GM19240 (cell line): Measurements from ENCODE around the gene SDK2.

Experiments used
- DNase-seq: peaks from one replicate; pipeline ENCODE4 v3.0.0; 2011; ENCODE audit warnings: low spot score; ENCODE audit not compliant: insufficient read length

Gene SDK2

DNA sequence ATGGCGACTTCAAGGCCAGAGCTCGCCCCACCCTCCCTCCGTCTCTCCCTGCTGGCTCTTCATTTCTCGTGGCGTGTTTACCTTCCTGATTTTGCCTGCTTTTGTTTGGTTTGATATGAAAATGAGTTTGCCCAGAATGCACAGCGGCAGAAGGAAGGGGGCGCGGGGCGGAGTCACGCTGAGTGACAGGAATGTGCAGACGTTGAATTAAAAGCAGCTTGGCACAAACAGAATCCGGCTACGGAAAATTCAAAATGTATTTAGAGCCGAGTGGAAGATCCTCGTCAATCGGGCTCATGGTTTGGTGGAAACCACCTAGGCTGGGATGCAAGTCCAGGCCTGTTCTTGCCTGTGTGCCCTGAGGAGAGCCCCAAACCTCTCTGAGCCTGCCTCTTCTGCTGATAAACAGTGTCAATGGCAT lies 102.7 kb downstream of the SDK2 start:
- DNase-seq = no peak

DNA sequence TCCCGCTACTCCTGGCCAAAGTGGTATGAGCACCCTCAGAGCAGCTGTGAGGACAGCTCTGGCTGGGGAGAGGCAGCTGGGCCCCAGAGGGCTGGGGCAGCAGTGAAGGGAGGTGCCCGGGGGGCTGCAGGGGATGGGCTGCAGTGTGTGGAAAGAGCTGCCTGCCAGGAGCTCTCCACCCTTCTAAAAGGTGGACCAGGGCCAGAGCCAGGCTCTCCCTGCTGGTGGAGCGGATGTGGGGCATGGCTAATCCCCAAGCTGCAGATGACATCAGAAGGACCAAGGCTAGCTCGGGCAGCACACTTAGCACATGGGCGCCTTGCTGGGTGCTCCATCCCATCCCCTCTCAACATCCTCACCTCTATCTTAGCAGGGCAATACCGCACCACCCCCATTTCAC lies 103.1 kb downstream of the SDK2 start:
- no peak for DNase-seq

DNA sequence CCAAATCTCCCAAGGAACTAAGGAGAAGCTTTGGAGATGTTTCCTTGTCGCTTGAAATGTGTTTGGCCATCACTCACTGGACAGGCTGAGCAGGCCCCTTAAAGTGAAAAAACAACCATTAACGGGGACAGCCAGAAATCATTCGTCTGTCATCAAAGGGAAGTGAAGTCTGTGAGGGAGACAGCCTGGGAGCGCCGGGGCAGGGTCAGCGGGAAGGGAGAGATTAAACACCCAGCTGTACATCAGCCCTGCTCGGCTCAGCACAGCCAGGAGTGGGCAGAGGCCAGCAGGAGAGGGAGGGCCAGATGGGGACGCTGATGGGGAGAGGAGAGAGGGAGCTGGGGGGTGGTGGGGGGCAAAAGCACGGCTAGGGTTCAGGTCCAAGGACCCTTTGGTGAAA lies 105.1 kb downstream of the SDK2 start:
- DNase-seq = no peak

DNA sequence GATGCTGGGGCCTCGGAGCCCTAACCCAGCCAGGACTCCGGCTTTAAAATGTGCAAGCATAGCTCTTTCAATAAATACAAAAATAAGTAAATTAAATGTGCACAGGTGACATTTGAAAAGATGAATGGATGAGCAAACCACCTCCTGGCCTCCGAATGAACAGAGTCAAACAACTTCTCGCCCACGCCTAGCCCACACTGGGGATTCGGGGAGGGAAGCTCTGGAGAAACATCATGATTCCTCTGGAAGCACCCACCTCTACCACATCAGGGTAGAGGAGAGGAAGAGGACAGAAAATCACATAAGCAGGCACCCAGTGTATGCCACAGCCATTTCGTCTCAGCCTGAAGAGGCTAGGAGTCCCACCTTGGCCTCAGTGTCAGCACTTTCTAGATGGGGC lies 105.8 kb downstream of the SDK2 start:
- no peak for DNase-seq

DNA sequence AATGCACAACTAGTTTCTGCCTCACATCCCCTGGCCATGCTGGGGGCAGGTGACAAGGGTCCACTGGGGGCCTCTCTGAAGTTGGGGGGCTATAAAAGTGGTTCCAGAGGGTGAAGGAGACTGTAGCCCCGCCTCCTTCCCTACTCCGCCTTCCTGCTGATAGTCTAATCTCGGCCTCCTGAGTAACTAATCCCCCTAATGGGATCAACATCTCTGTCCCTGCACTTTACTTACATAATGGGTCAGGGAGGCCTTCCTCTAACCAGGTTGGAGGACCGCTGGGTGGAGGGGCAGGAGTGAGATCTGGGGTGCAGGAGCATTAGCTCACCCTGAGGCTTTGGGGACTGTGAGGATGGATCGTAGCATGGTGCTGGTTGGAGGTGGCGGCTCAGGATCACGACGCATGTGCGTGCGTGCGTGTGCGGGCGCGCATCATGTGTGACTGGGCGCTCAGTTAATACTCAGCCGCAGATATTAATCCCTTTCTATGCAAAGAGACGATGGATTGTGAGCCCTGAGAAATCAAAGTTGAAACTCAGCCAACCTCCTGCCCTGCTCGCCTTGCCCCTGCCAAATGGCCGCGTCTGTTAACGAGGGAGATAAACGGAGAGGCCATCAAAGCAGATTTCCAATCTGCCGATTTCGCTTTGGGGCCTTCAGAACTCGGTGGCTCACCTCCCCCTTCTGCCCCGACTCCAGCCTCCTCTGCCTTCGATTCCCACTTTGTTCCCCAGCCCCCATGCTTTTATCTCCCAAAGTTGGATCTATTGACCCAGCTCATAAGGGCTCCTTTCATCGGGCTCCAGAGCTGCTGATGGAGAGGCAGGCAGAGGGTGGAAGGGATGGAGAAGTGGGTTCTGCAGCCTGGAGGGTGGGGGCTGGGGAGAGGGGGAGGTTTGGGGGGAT lies 107.3 kb downstream of the SDK2 start:
- no peak for DNase-seq

DNA sequence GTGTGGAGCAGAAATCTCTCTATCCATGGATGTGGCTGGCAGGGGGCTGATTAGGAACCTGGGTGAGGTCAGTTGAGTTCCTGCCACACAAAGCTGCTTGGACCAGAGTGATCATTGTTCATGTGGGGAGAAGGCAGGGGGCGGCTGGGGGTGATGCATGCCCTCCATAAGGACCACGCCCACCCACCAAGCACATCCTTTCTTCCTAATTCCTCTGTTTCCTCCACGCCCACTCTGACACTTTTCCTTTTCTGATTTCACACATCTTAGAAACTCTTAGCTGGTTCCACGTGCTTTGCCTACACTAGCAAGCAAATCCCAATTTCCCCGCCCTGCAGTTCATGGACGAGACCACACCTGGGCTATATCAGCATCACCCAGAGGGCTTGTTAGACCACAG lies 108.5 kb downstream of the SDK2 start:
- no peak for DNase-seq

DNA sequence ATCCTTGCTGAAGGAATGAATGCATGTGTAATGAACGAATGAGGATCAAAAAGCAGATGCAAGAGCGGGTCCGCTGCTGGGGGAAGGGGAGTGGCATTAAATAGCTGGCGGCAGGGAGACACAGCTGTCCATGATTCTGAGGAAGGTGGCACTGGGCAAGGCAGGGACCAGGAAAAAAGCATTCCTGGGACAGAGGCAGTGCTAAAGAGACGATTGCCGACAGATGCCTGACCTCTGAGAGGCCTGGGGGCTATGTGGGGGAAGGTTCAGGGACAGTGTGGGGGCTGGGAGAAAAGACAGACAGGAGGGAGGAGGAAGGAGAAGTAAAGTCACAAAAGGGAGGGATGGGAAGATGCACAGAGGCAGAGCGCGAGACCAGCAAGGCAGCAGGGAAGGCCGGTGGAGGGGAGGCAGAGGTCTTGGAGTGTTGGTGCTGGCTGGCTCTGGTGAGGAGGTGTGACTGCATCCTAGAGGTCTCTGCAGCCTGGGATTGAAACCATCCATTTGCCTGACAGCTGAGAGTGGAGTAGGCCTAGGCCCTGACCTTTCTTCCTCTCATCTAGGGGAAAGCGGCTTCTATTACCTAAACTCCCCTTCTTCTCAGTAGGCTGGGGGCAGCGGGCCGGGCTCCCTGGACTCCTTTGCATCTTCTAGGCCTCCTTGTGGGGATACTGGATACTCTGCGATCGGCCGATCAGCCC lies 109.9 kb downstream of the SDK2 start:
- DNase-seq = no peak

DNA sequence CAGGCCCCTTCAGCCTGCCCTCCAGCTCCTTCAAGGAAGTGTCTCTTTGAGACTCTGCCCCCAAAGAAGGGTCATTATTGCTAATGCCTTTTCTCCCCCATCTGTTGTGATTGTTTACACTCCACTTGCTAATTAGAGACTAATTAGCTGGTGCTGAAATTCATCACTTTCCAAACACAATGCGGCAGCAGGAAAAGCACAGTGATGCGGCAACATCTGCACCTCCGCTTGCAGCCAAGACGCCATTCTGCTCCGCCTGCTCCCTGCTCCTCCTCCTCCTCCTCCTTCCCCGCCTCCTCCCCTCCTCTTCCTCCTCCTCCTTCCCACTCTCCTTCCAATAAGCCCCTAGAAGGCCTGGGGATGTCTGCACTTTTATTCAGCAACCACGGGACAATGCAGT lies 110.5 kb downstream of the SDK2 start:
- DNase-seq = no peak

DNA sequence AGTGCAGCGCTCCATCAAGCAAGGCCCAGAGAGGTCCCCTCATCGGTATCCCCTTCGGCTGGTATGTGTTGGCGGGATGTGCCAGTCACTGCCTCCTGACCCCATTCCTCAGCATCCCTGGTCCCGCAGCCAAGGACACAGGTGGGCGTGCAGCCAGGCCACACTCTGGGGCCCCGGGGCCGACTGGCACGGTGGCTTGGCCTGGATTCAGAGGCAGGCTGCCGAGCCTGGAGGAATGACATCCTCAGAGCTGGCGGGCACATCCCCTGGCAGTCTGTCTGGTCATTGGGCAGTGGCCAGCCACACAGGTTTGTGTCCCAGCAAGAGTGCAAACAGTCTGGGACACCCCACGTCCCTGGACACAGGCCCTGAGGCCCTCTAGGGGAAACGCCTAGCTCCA lies 111.1 kb downstream of the SDK2 start:
- DNase-seq = no peak

DNA sequence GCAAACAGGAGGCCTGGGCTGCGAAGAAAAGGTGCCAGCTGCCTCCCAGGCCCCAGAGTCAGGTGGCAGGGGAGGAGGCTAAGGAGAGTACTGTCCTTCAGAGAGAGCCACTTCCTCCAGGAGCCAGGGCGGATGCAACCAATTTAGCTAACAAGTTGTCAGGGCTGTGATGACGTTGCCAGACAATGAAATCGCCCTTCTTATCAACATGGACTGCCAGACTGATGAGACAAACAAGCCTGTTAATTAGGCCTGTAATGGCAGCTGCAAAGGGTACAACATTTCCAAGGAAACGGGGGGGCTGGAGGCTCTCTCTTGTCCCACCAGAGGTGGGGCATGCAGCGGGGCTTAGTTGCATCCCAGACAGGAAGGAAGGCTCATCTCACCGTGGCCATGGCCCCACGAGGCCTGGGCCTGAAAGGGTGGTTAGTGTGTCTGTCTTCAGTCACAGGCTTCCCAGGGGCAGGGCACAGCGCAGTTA lies 111.8 kb downstream of the SDK2 start:
- no peak for DNase-seq

DNA sequence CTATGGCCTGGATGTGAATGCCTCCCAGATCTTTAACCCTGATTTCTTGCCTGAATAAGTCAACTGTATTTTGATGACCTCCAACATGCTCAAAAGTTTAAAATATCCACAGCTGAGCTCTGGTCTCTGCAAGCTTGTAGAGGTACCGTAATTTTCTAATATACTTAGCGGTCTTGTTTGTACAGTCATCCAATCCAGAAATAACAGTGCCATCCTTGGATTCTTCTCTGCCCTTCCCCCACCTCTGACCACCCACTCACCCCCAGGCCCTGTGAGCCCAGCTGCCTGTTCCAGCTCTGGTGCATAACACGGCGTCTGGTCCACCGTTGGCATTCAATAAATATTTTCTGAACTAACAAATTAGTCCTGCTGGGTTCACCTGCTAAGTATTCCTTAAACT lies 113.1 kb downstream of the SDK2 start:
- no peak for DNase-seq

DNA sequence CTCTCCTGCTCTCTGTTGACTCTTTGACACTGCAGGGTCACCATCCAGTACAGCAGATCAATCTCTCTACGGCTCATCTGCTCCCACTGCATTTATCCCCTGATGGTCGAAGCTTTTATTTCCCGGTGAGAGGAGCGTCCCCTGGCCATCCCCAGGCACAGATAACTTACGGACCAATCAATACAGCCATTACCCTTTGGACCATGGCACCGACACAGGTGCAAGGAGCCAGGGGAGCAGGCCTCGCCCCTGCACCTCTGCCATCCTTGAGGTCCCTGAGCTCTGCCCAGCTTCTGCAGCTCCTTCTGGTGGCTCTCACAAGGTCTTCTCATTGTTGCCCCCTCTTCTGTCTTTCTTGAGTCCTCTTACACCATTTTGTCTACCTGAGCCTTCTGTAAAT lies 115.6 kb downstream of the SDK2 start:
- DNase-seq = no peak

DNA sequence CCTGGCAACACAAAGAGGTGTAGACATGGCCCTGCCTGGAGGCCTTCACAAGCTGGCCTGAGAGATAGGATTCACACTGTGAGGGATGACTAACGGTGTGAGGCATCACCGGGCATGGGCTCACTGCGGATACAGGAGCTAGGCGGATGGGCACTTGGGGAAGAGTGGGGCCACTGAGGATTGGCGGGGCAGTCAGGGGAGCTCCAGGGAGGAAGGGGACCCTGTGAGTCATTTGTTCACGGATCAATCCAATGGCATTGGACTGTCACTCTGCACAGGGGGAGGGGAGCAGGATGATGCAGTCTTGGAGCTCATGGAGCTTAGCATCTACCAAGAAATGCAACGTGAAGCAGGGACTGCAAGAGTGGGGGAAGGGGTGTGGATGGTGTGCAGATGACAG lies 117.3 kb downstream of the SDK2 start:
- no peak for DNase-seq

DNA sequence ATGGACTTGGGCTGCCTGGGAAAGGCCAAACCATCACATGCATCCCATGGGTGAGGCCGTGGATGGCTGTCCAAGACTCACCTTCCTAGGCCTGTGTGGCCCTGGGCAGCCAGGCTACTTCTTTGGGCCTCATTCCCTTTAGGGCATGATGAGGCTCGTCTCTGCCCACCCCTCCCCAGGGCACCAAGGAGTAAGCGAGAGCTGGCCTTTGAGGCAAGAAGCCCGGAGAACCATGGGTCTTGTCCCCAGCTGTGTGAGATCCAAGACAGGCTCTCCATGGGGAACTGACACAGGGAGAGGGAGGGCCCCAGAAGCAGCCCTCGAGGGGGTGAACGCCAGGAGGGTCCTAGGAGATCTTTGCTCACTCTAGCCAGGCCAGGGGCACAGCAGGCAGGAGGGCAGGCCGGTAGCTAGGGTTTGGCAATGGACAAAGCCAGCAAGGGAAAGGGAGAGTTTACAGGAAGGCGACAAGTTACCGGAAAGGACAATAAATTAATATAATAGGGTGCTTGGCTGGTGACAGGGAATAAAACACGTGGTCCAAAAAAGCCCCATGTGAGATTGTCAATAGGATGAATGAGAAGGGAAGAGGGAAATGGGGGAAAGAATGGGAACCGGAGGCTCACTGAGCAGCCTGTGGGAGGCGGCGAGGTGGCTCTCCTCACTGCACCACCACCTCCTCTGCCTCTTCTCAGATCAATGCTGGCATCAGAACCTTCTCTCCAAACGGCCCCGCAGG lies 119.1 kb downstream of the SDK2 start:
- no peak for DNase-seq

DNA sequence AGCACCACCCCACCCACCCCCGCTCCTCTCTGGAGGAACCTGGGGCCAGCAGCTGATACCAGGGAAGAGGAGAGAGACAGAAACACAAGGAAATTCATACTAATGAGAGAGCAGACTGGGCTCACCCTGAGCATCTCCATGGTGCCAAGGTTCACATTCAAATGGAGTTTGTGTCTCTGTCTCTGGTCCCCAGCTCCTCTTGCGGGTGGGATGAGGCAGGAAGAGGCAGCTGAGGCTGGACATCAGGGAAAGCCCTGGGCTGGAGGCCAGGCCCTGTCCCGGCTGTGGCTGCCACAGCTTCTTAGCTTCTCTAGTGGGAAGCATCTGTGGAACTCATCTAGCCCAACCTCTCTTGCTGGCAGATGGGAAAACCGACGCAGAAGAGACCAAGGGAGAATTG lies 121.5 kb downstream of the SDK2 start:
- DNase-seq = no peak

DNA sequence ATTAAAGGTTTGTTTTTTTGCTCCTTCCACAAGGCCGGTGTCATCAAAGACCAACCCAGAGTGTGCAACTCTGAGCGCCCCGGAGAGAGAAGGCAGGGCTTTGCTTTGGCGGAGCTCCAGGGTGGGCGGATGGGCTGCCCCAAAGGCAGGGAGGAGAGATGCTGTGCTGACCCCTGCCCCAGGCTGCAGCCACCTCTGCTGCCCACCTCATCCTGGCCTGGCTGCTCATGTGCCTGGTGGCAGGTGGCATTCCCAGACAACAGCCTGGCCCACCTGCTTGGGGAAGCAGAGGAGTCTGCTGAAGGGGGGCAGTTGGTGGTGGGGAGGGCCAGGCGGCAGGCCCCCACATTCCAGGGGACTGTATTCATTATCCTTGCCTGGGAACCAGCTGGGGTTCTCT lies 122.1 kb downstream of the SDK2 start:
- DNase-seq = no peak

DNA sequence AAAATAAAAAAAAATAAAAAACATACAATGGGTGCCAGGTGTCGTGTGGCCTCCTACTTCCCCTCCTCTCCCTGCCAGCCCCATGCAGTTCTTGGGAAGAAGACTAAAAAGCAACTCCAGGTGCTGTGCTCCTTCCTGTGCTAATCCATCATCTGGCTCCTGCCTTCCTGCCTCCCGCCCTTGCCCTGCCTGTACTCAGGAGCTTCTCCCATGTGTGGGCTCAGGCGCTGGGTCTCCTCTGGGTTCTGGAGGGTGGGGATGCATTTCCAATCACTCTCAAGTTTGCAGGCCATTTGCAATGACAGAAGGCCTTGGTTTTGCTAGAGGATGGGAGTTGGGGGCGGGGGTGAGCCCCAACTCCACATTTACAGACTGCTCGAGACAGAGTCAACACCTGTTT lies 122.9 kb downstream of the SDK2 start:
- no peak for DNase-seq

DNA sequence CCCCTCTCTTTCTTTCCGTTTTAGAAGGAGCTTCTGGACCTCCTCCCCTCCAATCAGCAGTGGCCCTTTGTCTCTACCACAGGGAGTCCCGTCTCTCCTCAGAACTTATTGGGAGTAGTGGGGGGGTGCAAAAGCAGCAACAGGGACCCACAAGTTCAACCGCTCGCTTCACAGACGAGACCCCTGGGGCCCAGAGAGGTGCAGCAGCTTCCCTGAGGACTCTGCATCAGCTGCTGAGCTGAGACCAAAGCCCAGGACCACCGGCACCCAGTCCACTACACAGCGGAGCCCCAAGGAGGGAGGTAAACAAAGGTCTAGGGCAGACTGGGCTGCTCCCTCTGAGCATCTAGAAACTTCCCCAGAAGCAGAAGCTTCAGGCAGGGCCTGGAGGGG lies 123.9 kb downstream of the SDK2 start:
- no peak for DNase-seq

DNA sequence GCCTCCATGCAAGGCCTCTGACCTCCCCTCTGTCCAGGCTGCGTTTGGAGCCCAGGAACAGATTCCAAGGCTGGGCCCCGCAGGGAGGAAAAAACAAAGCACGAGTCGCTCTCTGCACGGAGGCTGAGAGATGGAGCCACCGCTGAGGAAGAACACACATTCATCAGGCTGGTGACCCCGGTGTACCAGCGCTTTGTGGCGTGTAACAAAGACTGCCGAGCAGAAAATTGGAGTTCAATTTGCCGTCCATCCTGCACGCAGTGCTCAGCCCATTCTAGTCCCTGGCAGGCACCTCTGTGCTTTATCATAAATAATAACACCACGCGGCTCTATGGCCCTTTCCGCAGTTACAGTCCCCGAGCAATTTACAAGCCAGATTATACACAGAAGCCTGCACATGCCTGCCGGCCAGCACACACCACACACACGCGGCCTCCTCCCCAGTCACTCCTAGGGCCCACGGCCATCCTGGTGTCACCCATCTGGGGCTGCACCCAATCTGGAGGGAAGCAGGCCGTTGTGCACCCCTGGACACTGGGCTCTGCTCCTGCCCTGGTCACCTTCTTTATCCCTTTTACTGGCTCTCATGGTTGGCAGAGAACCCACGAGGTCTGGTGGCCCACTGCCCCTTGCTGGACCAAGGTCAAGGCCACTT lies 124.4 kb downstream of the SDK2 start:
- DNase-seq = no peak

DNA sequence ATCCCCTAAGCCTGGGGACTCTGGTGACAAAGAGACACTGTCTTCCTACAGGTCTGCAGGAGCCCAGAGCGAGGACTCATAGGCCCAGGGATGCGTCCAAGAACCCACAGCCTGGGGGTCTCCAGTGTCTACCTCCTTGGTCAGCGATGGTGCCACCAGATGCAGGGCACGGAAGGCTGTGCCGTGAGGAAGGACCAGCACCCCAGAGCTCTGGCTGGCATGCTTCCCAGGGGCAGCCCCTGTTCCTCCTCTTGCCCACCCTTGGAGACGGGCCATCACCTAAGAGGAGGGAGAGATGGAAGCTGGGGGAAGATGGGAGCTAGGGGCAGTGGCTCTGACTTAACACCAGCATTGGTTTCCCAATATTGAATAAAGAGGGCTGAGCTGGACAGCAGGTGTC lies 125.2 kb downstream of the SDK2 start:
- no peak for DNase-seq

DNA sequence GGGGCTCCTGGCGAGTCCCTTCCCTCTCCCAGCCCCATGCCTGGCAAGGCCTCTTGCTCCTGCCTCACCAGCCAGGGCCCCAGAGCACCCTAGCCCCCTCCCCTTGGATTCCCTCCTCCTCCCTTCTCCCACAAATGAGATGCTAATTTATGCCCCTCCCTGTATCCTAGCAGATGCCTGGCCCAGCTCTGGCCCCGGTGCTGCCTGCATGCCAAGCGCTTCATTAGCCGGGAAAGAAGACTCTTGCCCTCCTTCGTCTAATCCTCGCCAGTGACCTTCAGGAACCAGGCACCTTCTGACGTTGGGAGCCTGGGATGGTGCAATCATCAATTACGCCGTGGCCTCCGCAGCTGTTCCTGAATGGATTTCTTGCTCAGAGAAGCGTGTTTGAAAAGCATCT lies 127.8 kb downstream of the SDK2 start:
- no peak for DNase-seq
